Kidney (tissue), 14 donors: Measurements from ENCODE around the gene ADGRD1. TPM values are rescaled to one million over a fixed set of nuclear protein-coding genes. Genes with fewer than 3 reads are reported as not detected.

Experiments
- DNase-seq, 5 donors: peaks; one replicate each; pipeline ENCODE4 v3.0.0-alpha.2; 2013 to 2020
- FAIRE-seq: peaks from 2 replicates; lab custom pipeline; 2012; peaks lifted over from hg19 to GRCh38; lab: Jason Lieb, UNC
- H3K27ac ChIP-seq, 2 donors: one replicate each; pipeline ENCODE4 v1.7.0; 2013; ENCODE audit warnings: low read depth in 2 of 2, low read length in 2 of 2, inconsistent platforms in 1 of 2
- H3K27me3 ChIP-seq: one replicate; pipeline ENCODE4 v1.7.1; 2013; ENCODE audit warnings: low read length, inconsistent platforms; ENCODE audit not compliant: control insufficient read depth, insufficient read depth
- H3K36me3 ChIP-seq, 3 donors: one replicate each; pipeline versions ENCODE4 v1.7.0 to v1.7.1; 2013; ENCODE audit warnings: low read length in 3 of 3, control low read depth in 1 of 3, inconsistent platforms in 1 of 3; ENCODE audit not compliant: insufficient read depth in 3 of 3, control insufficient read depth in 2 of 3
- H3K4me1 ChIP-seq, 3 donors: one replicate each; pipeline versions ENCODE4 v1.7.0 to v1.7.1; 2013; ENCODE audit warnings: low read length in 3 of 3, inconsistent platforms in 1 of 3, low read depth in 1 of 3; ENCODE audit not compliant: control insufficient read depth in 2 of 3, insufficient read depth in 2 of 3
- H3K4me3 ChIP-seq, 3 donors: one replicate each; pipeline versions ENCODE4 v1.7.0 to v1.8.1; 2013; ENCODE audit warnings: low read length in 3 of 3, control low read depth in 1 of 3, inconsistent platforms in 1 of 3
- H3K9ac ChIP-seq, 3 donors: one replicate each; pipeline versions ENCODE4 v1.7.0 to v1.7.1; 2013; ENCODE audit warnings: low read length in 3 of 3, control low read depth in 1 of 3, inconsistent platforms in 1 of 3
- H3K9me3 ChIP-seq, 3 donors: one replicate each; pipeline versions ENCODE4 v1.7.0 to v1.7.1; 2013; ENCODE audit warnings: low read length in 3 of 3, control low read depth in 1 of 3, inconsistent platforms in 1 of 3; ENCODE audit not compliant: control insufficient read depth in 2 of 3, insufficient read depth in 1 of 3
- CTCF ChIP-seq: IDR thresholded peaks from 3 replicates; pipeline ENCODE4 v1.5.1; 2012; ENCODE audit warnings: mild to moderate bottlenecking, moderate library complexity, borderline replicate concordance; ENCODE audit not compliant: insufficient read depth; ENCODE audit errors: extremely low read depth
- intact Hi-C: fragments of 100-400 bp; cut with DNase I; formaldehyde crosslinking; loops from one replicate; pipeline ENCODE4 v1.11.1; 2022
- polyA plus RNA-seq: library from polyadenylated mRNA; stranded (reverse); fragments of 350-450 nt; fragmentation: Illumina TruSeq; extraction: RNeasy Lipid Tissue Mini Kit (QIAGEN cat#74804); gene quantifications from one replicate; pipeline ENCODE4 v1.2.3, GENCODE V29; 2014; ENCODE audit warnings: low read depth, low replicate concordance; ENCODE audit not compliant: insufficient read depth
- total RNA-seq: library from RNA; stranded (reverse); fragmentation: NEBNext Ultra II Directional; extraction: Animal tissue kit (Norgen Biotek cat#: 25700); gene quantifications from one replicate; pipeline ENCODE4 v1.2.1, GENCODE V29; 2021
- donor health status: control.
- donor health status: control.
- donor health status: control.
- donor health status: control.
- donor health status: control.
- donor health status: DM: yes; HTN: yes; CAD: no.
- donor health status: Normal renal cell carcinoma (clear cell type).

Gene ADGRD1
- total and polyA plus RNA-seq, 2 donors from 2014 or later, result 1.7 to 6.7 TPM

- peak in 1 of 5 donors; percentile 41 for DNase-seq
- intact Hi-C loops, result no loop called here
- H3K9ac ChIP-seq, result no peak overlapping the region
- FAIRE-seq, result no peak
- TF ChIP-seq CTCF, result no peak
- no peaks in the 10 kb centered on the region for H3K36me3 ChIP-seq
- no peaks in the 10 kb centered on the region for H3K9me3 ChIP-seq
- no peaks in the 10 kb centered on the region for H3K4me1 ChIP-seq
- no peak overlapping the region for H3K4me3 ChIP-seq
- no peak overlapping the region for H3K27ac ChIP-seq
- no peaks in the 10 kb centered on the region for H3K27me3 ChIP-seq
Measured at GRCh38 chr12:131003716-131004045, 50.0 kb downstream of the ADGRD1 start.

- Histone ChIP-seq H3K4me3 (no peak overlapping the region), H3K27me3 (no peaks in the 10 kb centered on the region), H3K27ac (no peak overlapping the region), H3K9me3 (no peaks in the 10 kb centered on the region), H3K4me1 (no peaks in the 10 kb centered on the region), H3K9ac (no peak overlapping the region), H3K36me3 (no peaks in the 10 kb centered on the region)
- no peak for TF ChIP-seq CTCF
- FAIRE-seq, result no peak
- DNase-seq, result no peak
- intact Hi-C loops, result no loop called here
Measured at GRCh38 chr12:131004166-131004565, 50.5 kb downstream of the ADGRD1 start.

- no peak overlapping the region for H3K27ac ChIP-seq
- no peaks in the 10 kb centered on the region for H3K4me1 ChIP-seq
- FAIRE-seq (no peak), DNase-seq (no peak)
- H3K27me3 ChIP-seq, result no peaks in the 10 kb centered on the region
- no peak overlapping the region for H3K4me3 ChIP-seq
- H3K9me3 ChIP-seq, result no peaks in the 10 kb centered on the region
- no peaks in the 10 kb centered on the region for H3K36me3 ChIP-seq
- no peak for TF ChIP-seq CTCF
- intact Hi-C loops, result no loop called here
- no peak overlapping the region for H3K9ac ChIP-seq
Measured at GRCh38 chr12:131005161-131006035, 51.7 kb downstream of the ADGRD1 start.
